Activated CD8-positive, alpha-beta memory T cell treated with anti-CD3 and anti-CD28 coated beads for 36 hours (primary cell): ENCODE data around the gene DPM2. TPM values are rescaled to one million over a fixed set of nuclear protein-coding genes. Genes with fewer than 3 reads are reported as not detected.

ENCODE experiments used
- CTCF ChIA-PET: fragments of 350-600 bp; sonication (Branson Sonifier 250); formaldehyde crosslinking; loops from one replicate; lab custom pipeline; 2021; ENCODE audit warnings: antibody characterized with exemption; lab: Charles Lee
- POLR2A ChIA-PET: fragments of 350-600 bp; sonication (Branson Sonifier 250); formaldehyde crosslinking; loops from one replicate; lab custom pipeline; 2021; ENCODE audit warnings: antibody characterized with exemption; lab: Charles Lee
- total RNA-seq, 2 experiments: library from RNA; stranded (reverse); gene quantifications; one replicate each; pipeline ENCODE4 v1.2.3, GENCODE V29; 2021

The DPM2 gene
- total RNA-seq: 10 to 100 TPM; 74.8 to 76.5 TPM

- ChIA-PET POLR2A (interaction anchor here (0.5 to 1.4 kb wide), 4 partner anchors 21 to 191 kb away, joined by 3 to 4 read pairs (median 4); partner anchors contain the start of genes EEIG1 and ST6GALNAC4), CTCF (interaction anchor here (0.6 to 4.3 kb wide), 7 partner anchors 17 to 97 kb away, joined by 3 to 17 read pairs (median 4); partner anchors contain the start of gene EEIG1)
These were observed at the start of gene DPM2 for GRCh38 chr9:127937388-127938297. DPM2 (minus strand) TSS chr9:127937854; CDS start chr9:127937820, 34 bp downstream.

GRCh38 chr9:127987103-127987614 is 49.5 kb upstream of the DPM2 start:
- ChIA-PET CTCF (interaction anchor here (1.2 kb wide), 1 partner anchor 8 kb away, joined by 3 read pairs; no protein-coding TSS in a partner anchor), POLR2A (no interaction called here)

- POLR2A ChIA-PET: no interaction called here
These were observed 47.4 kb upstream of the DPM2 start for GRCh38 chr9:127985011-127985410.

GRCh38 chr9:127983847-127984289 is 46.2 kb upstream of the DPM2 start:
- POLR2A ChIA-PET: interaction anchor here (1.9 kb wide), 1 partner anchor 42 kb away, joined by 4 read pairs; no protein-coding TSS in a partner anchor
- CTCF ChIA-PET: interaction anchor here (0.7 to 4.8 kb wide), 6 partner anchors 13 to 175 kb away, joined by 3 to 21 read pairs (median 3); no protein-coding TSS in a partner anchor

More at GRCh38 chr9:127985011-127985410, 47.4 kb upstream of the DPM2 start:
- CTCF ChIA-PET: interaction anchor here (0.7 kb wide), 1 partner anchor 94 kb away, joined by 4 read pairs; no protein-coding TSS in a partner anchor

GRCh38 chr9:127982912-127983311 is 45.3 kb upstream of the DPM2 start:
- CTCF ChIA-PET: interaction anchor here (0.6 to 4.8 kb wide), 4 partner anchors 12 to 858 kb away, joined by 3 to 21 read pairs (median 4); no protein-coding TSS in a partner anchor
- POLR2A ChIA-PET: interaction anchor here (1.9 kb wide), 1 partner anchor 43 kb away, joined by 4 read pairs; no protein-coding TSS in a partner anchor

- ChIA-PET CTCF (interaction anchor here (1.1 to 4.8 kb wide), 7 partner anchors 10 to 136 kb away, joined by 3 to 21 read pairs (median 10); no protein-coding TSS in a partner anchor), POLR2A (interaction anchor here (0.6 to 2.6 kb wide), 6 partner anchors 10 to 374 kb away, joined by 3 to 14 read pairs (median 8); no protein-coding TSS in a partner anchor)
These were observed 44.0 kb upstream of the DPM2 start for GRCh38 chr9:127981559-127982121.

GRCh38 chr9:127980706-127981558 is 43.3 kb upstream of the DPM2 start, which contains the start of gene EEIG1:
EEIG1 (minus strand) TSS chr9:127980989; CDS start chr9:127980137, 852 bp downstream.
- CTCF ChIA-PET: interaction anchor here (0.6 to 4.8 kb wide), 10 partner anchors 10 to 406 kb away, joined by 3 to 21 read pairs (median 6); no protein-coding TSS in a partner anchor
- POLR2A ChIA-PET: interaction anchor here (0.6 to 2.6 kb wide), 10 partner anchors 9 to 373 kb away, joined by 3 to 14 read pairs (median 4); partner anchors contain the start of gene DPM2

- ChIA-PET POLR2A (interaction anchor here (0.6 to 2.6 kb wide), 9 partner anchors 8 to 1100 kb away, joined by 3 to 14 read pairs (median 4); partner anchors contain the start of gene DPM2), CTCF (interaction anchor here (0.6 to 4.8 kb wide), 10 partner anchors 9 to 405 kb away, joined by 3 to 21 read pairs (median 4); no protein-coding TSS in a partner anchor)
These were observed 42.5 kb upstream of the DPM2 start for GRCh38 chr9:127980060-127980705.

GRCh38 chr9:127979333-127980059 is 41.8 kb upstream of the DPM2 start:
- POLR2A ChIA-PET: interaction anchor here (0.6 to 2.6 kb wide), 8 partner anchors 9 to 1101 kb away, joined by 3 to 14 read pairs (median 4); no protein-coding TSS in a partner anchor
- CTCF ChIA-PET: interaction anchor here (0.6 to 4.8 kb wide), 9 partner anchors 8 to 79 kb away, joined by 3 to 21 read pairs (median 5); no protein-coding TSS in a partner anchor

GRCh38 chr9:127979015-127979332 is 41.3 kb upstream of the DPM2 start:
- ChIA-PET CTCF (interaction anchor here (0.8 to 4.0 kb wide), 8 partner anchors 9 to 56 kb away, joined by 3 to 20 read pairs (median 8); no protein-coding TSS in a partner anchor), POLR2A (interaction anchor here (0.6 to 2.6 kb wide), 7 partner anchors 9 to 56 kb away, joined by 3 to 14 read pairs (median 4); no protein-coding TSS in a partner anchor)

GRCh38 chr9:127977884-127978647 is 40.4 kb upstream of the DPM2 start:
- POLR2A ChIA-PET: interaction anchor here (0.8 to 1.6 kb wide), 2 partner anchors 34 to 55 kb away, joined by 4 read pairs; no protein-coding TSS in a partner anchor
- CTCF ChIA-PET: interaction anchor here (0.6 to 9.1 kb wide), 10 partner anchors 12 to 140 kb away, joined by 3 to 50 read pairs (median 4); no protein-coding TSS in a partner anchor

GRCh38 chr9:127977009-127977883 is 39.6 kb upstream of the DPM2 start:
- POLR2A ChIA-PET: no interaction called here
- CTCF ChIA-PET: interaction anchor here (0.6 to 9.1 kb wide), 11 partner anchors 13 to 141 kb away, joined by 3 to 50 read pairs (median 3); no protein-coding TSS in a partner anchor

GRCh38 chr9:127976498-127976897 is 38.8 kb upstream of the DPM2 start:
- POLR2A ChIA-PET: no interaction called here
- CTCF ChIA-PET: interaction anchor here (0.9 to 9.1 kb wide), 7 partner anchors 15 to 72 kb away, joined by 3 to 50 read pairs (median 7); no protein-coding TSS in a partner anchor
